Keratinocyte (primary cell): Measurements from ENCODE around the gene YWHAQ. TPM values are rescaled to one million over a fixed set of nuclear protein-coding genes. Genes with fewer than 3 reads are reported as not detected.
A peak's percentile ranks its signal among the peaks of the same experiment; 100 is the strongest.

ENCODE experiments used
- DNase-seq: peaks from one replicate; pipeline ENCODE4 v3.0.0-alpha.2; 2011; ENCODE audit warnings: low read depth, missing footprints, low spot score
- FAIRE-seq: peaks from 2 replicates; lab custom pipeline; 2011; peaks lifted over from hg19 to GRCh38; lab: Jason Lieb, UNC
- H2AFZ ChIP-seq: 2 replicates; pipeline ENCODE4 v1.6.0; 2012; ENCODE audit warnings: low read length, control low read depth, inconsistent platforms; ENCODE audit not compliant: control insufficient read depth
- H3K27ac ChIP-seq: 2 replicates; pipeline ENCODE4 v1.5.1; 2011; ENCODE audit warnings: low read length; ENCODE audit not compliant: control insufficient read depth, insufficient read depth
- H3K27me3 ChIP-seq: 3 replicates; pipeline ENCODE4 v1.6.0; 2011; ENCODE audit warnings: low read length; ENCODE audit not compliant: control insufficient read depth, insufficient read depth; ENCODE audit errors: extremely low read depth
- H3K36me3 ChIP-seq, 2 experiments: 2 replicates in 1 of 2; 3 replicates in 1 of 2; pipeline ENCODE4 v1.5.1; 2011; ENCODE audit warnings: low read length in 2 of 2, mild to moderate bottlenecking in 1 of 2; ENCODE audit not compliant: control insufficient read depth in 2 of 2, insufficient read depth in 2 of 2; ENCODE audit errors: extremely low read depth in 1 of 2
- H3K4me1 ChIP-seq: 3 replicates; pipeline ENCODE4 v1.5.1; 2011; ENCODE audit warnings: low read length; ENCODE audit not compliant: control insufficient read depth, insufficient read depth; ENCODE audit errors: extremely low read depth
- H3K4me2 ChIP-seq: 3 replicates; pipeline ENCODE4 v1.6.0; 2011; ENCODE audit warnings: low read depth, low read length; ENCODE audit not compliant: control insufficient read depth, insufficient read depth; ENCODE audit errors: extremely low read depth
- H3K4me3 ChIP-seq, 3 experiments: fragments of 200-600 bp in 1 of 3; sonication (generic) in 1 of 3; 2 replicates in 2 of 3; 3 replicates in 1 of 3; pipeline ENCODE4 v1.5.1; 2011 to 2016; ENCODE audit warnings: low read length in 3 of 3, mild to moderate bottlenecking in 3 of 3, control low read depth in 2 of 3, inconsistent platforms in 1 of 3, low read depth in 1 of 3, mixed read lengths in 1 of 3, mixed run types in 1 of 3, moderate library complexity in 1 of 3; ENCODE audit not compliant: control insufficient read depth in 2 of 3, insufficient read depth in 2 of 3; ENCODE audit errors: extremely low read depth in 1 of 3
- H3K79me2 ChIP-seq: 2 replicates; pipeline ENCODE4 v1.6.0; 2012; ENCODE audit warnings: low read length; ENCODE audit not compliant: control insufficient read depth, insufficient read depth
- H3K9ac ChIP-seq: 3 replicates; pipeline ENCODE4 v1.6.0; 2011; ENCODE audit warnings: low read length; ENCODE audit not compliant: control insufficient read depth, insufficient read depth; ENCODE audit errors: extremely low read depth
- H3K9me1 ChIP-seq: 3 replicates; pipeline ENCODE4 v1.6.0; 2011; ENCODE audit warnings: low read length; ENCODE audit not compliant: control insufficient read depth, insufficient read depth; ENCODE audit errors: extremely low read depth
- H3K9me3 ChIP-seq: 2 replicates; pipeline ENCODE4 v1.5.1; 2012; ENCODE audit warnings: low read depth, low read length; ENCODE audit not compliant: control insufficient read depth
- H4K20me1 ChIP-seq: 3 replicates; pipeline ENCODE4 v1.6.0; 2011; ENCODE audit warnings: low read length; ENCODE audit not compliant: control insufficient read depth, insufficient read depth; ENCODE audit errors: extremely low read depth
- EZH2 ChIP-seq: IDR thresholded peaks from one replicate; pipeline ENCODE4 v1.6.1; 2012; ENCODE audit warnings: inconsistent platforms, mild to moderate bottlenecking, low read length, moderate library complexity
- dilution Hi-C: fragments of 300-500 bp; cut with MboI; formaldehyde crosslinking; loops from one replicate; pipeline ENCODE4 v1.7.0; 2020; ENCODE audit warnings: low sequenced_read_pairs; ENCODE audit not compliant: extremely low pct_ligation_motif_present
- polyA plus RNA-seq, 5 experiments: library from polyadenylated mRNA; depleted of rRNA in 3 of 5; stranded (reverse) in 3 of 5; stranded (forward) in 1 of 5; unstranded in 1 of 5; fragments of >200 nt; gene quantifications; 1 replicate in 1 of 5; 2 replicates in 3 of 5; 3 replicates in 1 of 5; pipeline versions ENCODE4 v1.2.1 to v1.2.3, GENCODE V29; 2011 to 2012; ENCODE audit warnings: missing spikeins in 2 of 5, low read depth in 1 of 5, low replicate concordance in 1 of 5
- TF ChIP-seq, protein P1 (sequence below), 3 experiments: IDR thresholded peaks in 1 of 3; conservative IDR thresholded peaks in 1 of 3; optimal IDR thresholded peaks in 1 of 3; 2 replicates in 2 of 3; 3 replicates in 1 of 3; pipeline versions ENCODE3 to v1.5.1; 2011; ENCODE audit warnings: low read length in 3 of 3, mild to moderate bottlenecking in 3 of 3, moderate library complexity in 2 of 3, control low read depth in 1 of 3, inconsistent platforms in 1 of 3; ENCODE audit not compliant: insufficient read depth in 2 of 3; ENCODE audit errors: extremely low read depth in 1 of 3

YWHAQ gene
- polyA plus RNA-seq, 1 donor (not counting 4 experiments of a cell fraction or from before 2014, with no cell fraction given): 593 TPM

DNA sequence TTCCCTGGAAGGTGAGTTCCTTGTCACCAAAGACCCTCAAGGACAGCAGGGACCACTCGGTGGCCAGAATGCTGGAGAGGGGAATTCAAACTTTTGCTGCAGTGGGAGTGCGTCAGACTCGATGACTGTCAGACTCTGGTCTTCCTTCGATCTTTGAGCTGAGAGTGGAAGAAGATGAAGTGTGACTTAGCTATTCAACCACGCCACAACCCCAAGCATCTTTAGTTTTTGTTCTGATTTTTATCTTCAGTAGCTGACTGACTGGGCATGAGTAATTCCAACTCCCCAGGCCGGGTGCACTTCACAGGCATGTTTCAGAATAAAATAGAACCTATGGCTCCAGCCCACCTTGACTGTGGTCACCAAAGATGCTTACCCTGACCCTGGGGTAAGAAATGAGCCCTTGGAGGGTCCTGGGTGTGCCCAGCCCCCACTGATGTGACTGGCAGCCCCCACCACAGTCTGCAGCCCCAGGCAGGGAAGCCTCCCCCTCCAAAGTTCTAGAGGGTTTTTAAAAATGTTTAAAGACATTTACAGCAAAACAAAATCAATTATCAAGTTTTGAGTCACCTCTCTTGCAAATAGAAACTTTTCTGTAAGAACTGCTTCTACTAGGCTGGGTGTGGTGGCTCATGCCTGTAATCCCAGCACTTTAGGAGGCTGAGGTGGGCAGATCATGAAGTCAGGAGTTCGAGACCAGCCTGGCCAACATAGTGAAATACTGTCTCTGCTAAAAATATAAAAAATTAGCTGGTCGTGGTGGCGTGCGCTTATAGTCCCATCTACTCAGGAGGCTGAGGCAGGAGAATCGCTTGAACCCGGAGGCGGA is 24.9 kb upstream of the YWHAQ start:
- DNase-seq (no peak), FAIRE-seq (peak; percentile 86)
- TF ChIP-seq, protein P1, sequence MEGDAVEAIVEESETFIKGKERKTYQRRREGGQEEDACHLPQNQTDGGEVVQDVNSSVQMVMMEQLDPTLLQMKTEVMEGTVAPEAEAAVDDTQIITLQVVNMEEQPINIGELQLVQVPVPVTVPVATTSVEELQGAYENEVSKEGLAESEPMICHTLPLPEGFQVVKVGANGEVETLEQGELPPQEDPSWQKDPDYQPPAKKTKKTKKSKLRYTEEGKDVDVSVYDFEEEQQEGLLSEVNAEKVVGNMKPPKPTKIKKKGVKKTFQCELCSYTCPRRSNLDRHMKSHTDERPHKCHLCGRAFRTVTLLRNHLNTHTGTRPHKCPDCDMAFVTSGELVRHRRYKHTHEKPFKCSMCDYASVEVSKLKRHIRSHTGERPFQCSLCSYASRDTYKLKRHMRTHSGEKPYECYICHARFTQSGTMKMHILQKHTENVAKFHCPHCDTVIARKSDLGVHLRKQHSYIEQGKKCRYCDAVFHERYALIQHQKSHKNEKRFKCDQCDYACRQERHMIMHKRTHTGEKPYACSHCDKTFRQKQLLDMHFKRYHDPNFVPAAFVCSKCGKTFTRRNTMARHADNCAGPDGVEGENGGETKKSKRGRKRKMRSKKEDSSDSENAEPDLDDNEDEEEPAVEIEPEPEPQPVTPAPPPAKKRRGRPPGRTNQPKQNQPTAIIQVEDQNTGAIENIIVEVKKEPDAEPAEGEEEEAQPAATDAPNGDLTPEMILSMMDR (optimal IDR thresholded peaks at IDR 0.05 in 1 of 3, IDR thresholded peaks at IDR 0.05 in 1 of 3, conservative IDR thresholded peaks at IDR 0.05 in 1 of 3; ENCODE audit: extremely low read depth in 1 of 3, insufficient read depth in 2 of 3, low read length in 3 of 3): no peak
- no peak for TF ChIP-seq EZH2
- Histone ChIP-seq H3K79me2 (no peaks in the 10 kb centered on the region), H4K20me1 (no peaks in the 10 kb centered on the region), H3K27ac (peak overlapping the region; percentile 85), H3K9me3 (no peaks in the 10 kb centered on the region), H3K36me3 (no peaks in the 10 kb centered on the region), H3K9me1 (no peaks in the 10 kb centered on the region), H3K4me1 (peaks cover 35% of the 10 kb centered on the region), H3K4me3 (no peak overlapping the region), H3K4me2 (peak overlapping the region; percentile 43), H3K27me3 (no peaks in the 10 kb centered on the region), H2AFZ (no peak overlapping the region), H3K9ac (peak overlapping the region; percentile 68)
- dilution Hi-C loops: no loop called here

DNA sequence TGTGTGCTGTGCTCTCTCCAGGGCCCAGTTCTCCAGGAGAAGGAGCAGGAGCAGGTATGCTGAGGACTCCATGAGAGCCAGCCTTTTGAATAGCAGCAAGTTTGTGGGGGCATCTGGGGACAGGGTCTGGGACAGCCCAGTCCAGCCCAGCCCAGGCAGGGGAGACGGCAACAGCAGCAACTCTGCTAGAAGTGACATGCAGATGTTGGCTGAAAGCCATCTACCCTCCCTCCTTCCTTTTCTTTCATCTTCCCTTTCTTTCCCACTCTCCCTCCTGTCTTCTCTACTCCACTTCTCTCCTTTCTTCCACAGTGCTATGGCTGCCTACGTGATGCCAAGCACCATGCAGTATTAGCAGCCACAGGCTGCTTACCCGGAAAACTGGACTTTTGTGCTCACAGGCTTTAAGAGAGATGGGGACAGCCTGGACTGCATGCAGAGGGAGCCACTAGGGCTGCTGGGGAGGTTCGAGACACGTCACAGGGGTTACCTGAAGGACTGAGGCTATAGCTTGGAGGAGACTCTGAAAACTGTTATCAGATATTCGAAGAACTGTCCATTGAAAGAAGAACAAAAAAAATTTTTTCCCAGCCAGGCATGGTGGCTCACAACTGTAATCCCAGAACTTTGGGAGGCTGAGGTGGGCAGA is 23.8 kb upstream of the YWHAQ start:
- Histone ChIP-seq H3K9ac (no peak overlapping the region), H3K9me3 (no peaks in the 10 kb centered on the region), H3K27ac (no peak overlapping the region), H3K4me1 (peaks cover 35% of the 10 kb centered on the region), H3K9me1 (no peaks in the 10 kb centered on the region), H4K20me1 (no peaks in the 10 kb centered on the region), H3K36me3 (no peaks in the 10 kb centered on the region), H3K4me3 (no peak overlapping the region), H2AFZ (no peak overlapping the region), H3K4me2 (no peak overlapping the region), H3K27me3 (no peaks in the 10 kb centered on the region), H3K79me2 (no peaks in the 10 kb centered on the region)
- FAIRE-seq (no peak), DNase-seq (no peak)
- TF ChIP-seq EZH2: no peak
- TF ChIP-seq, protein P1 (optimal IDR thresholded peaks at IDR 0.05 in 1 of 3, IDR thresholded peaks at IDR 0.05 in 1 of 3, conservative IDR thresholded peaks at IDR 0.05 in 1 of 3; ENCODE audit: extremely low read depth in 1 of 3, insufficient read depth in 2 of 3, low read length in 3 of 3): no peak
- dilution Hi-C loops: no loop called here
